Measurements from ENCODE around the gene PJVK. TPM values are rescaled to one million over a fixed set of nuclear protein-coding genes. Genes with fewer than 3 reads are reported as not detected.

Gene PJVK
- total RNA-seq, 1 donor from 2014 or later = 4.9 TPM

GRCh38 chr2:178482437-178482836 lies 31.3 kb downstream of the PJVK start:
- DNase-seq (ENCODE audit: extremely low spot score in 2 of 2) = no peak
- Histone ChIP-seq H3K27ac (no peak overlapping the region), H3K4me1 (peaks cover 62% of the 10 kb centered on the region), H3K36me3 (no peaks in the 10 kb centered on the region), H3K9me3 (no peaks in the 10 kb centered on the region), H3K4me3 (no peak overlapping the region), H3K27me3 (no peaks in the 10 kb centered on the region)
- TF ChIP-seq POLR2AphosphoS5 (IDR thresholded peaks at IDR 0.05; ENCODE audit: insufficient read depth in 1 of 2, low read depth in 1 of 2) (no peak), CTCF (IDR thresholded peaks at IDR 0.05) (no peak), POLR2A (IDR thresholded peaks at IDR 0.05) (no peak)
- intact Hi-C loops (cut with DNase I) = no loop called here

- Histone ChIP-seq H3K4me3 (no peak overlapping the region), H3K4me1 (peaks cover 62% of the 10 kb centered on the region), H3K36me3 (no peaks in the 10 kb centered on the region), H3K27ac (no peak overlapping the region), H3K9me3 (no peaks in the 10 kb centered on the region), H3K27me3 (no peaks in the 10 kb centered on the region)
- intact Hi-C loops (cut with DNase I) = no loop called here
- no peak for TF ChIP-seq POLR2AphosphoS5 (IDR thresholded peaks at IDR 0.05; ENCODE audit: insufficient read depth in 1 of 2, low read depth in 1 of 2)
- TF ChIP-seq POLR2A (IDR thresholded peaks at IDR 0.05) = no peak
- no peak for TF ChIP-seq CTCF (IDR thresholded peaks at IDR 0.05)
- no peak for DNase-seq (ENCODE audit: extremely low spot score in 2 of 2)
Measured at GRCh38 chr2:178484245-178485041, 33.3 kb downstream of the PJVK start.

- TF ChIP-seq POLR2AphosphoS5 (IDR thresholded peaks at IDR 0.05; ENCODE audit: insufficient read depth in 1 of 2, low read depth in 1 of 2) (no peak), POLR2A (IDR thresholded peaks at IDR 0.05) (no peak), CTCF (IDR thresholded peaks at IDR 0.05) (no peak)
- intact Hi-C loops (cut with DNase I) = no loop called here
- H3K4me3 ChIP-seq = no peak overlapping the region
- no peaks in the 10 kb centered on the region for H3K27me3 ChIP-seq
- peaks cover 0 to 4% of the 10 kb centered on the region in 2 donors for H3K36me3 ChIP-seq
- no peak overlapping the region for H3K27ac ChIP-seq
- no peaks in the 10 kb centered on the region for H3K9me3 ChIP-seq
- DNase-seq (ENCODE audit: extremely low spot score in 2 of 2) = no peak
- H3K4me1 ChIP-seq = peaks cover 56% of the 10 kb centered on the region
Measured at GRCh38 chr2:178485356-178485755, 34.2 kb downstream of the PJVK start.

- Histone ChIP-seq H3K4me3 (no peak overlapping the region), H3K27me3 (no peaks in the 10 kb centered on the region), H3K4me1 (peaks cover 5% of the 10 kb centered on the region), H3K27ac (no peak overlapping the region), H3K9me3 (no peaks in the 10 kb centered on the region), H3K36me3 (peaks cover 0 to 50% of the 10 kb centered on the region in 2 donors)
- no peak for DNase-seq (ENCODE audit: extremely low spot score in 2 of 2)
- TF ChIP-seq CTCF (IDR thresholded peaks at IDR 0.05) (no peak), POLR2AphosphoS5 (IDR thresholded peaks at IDR 0.05; ENCODE audit: insufficient read depth in 1 of 2, low read depth in 1 of 2) (no peak), POLR2A (IDR thresholded peaks at IDR 0.05) (no peak)
- intact Hi-C loops (cut with DNase I) = no loop called here
Measured at GRCh38 chr2:178491612-178492011, 40.4 kb downstream of the PJVK start.

GRCh38 chr2:178496049-178496448 lies 44.9 kb downstream of the PJVK start:
- Histone ChIP-seq H3K27ac (no peak overlapping the region), H3K27me3 (no peaks in the 10 kb centered on the region), H3K9me3 (no peaks in the 10 kb centered on the region), H3K4me3 (no peak overlapping the region), H3K4me1 (no peaks in the 10 kb centered on the region), H3K36me3 (peaks cover 0 to 76% of the 10 kb centered on the region in 2 donors)
- intact Hi-C loops (cut with DNase I) = no loop called here
- DNase-seq (ENCODE audit: extremely low spot score in 2 of 2) = no peak
- TF ChIP-seq CTCF (IDR thresholded peaks at IDR 0.05) = no peak
- no peak for TF ChIP-seq POLR2AphosphoS5 (IDR thresholded peaks at IDR 0.05; ENCODE audit: insufficient read depth in 1 of 2, low read depth in 1 of 2)
- no peak for TF ChIP-seq POLR2A (IDR thresholded peaks at IDR 0.05)

All from vagina (tissue), 2 donors.